ENCODE measurements around the gene GPC6.

DNA sequence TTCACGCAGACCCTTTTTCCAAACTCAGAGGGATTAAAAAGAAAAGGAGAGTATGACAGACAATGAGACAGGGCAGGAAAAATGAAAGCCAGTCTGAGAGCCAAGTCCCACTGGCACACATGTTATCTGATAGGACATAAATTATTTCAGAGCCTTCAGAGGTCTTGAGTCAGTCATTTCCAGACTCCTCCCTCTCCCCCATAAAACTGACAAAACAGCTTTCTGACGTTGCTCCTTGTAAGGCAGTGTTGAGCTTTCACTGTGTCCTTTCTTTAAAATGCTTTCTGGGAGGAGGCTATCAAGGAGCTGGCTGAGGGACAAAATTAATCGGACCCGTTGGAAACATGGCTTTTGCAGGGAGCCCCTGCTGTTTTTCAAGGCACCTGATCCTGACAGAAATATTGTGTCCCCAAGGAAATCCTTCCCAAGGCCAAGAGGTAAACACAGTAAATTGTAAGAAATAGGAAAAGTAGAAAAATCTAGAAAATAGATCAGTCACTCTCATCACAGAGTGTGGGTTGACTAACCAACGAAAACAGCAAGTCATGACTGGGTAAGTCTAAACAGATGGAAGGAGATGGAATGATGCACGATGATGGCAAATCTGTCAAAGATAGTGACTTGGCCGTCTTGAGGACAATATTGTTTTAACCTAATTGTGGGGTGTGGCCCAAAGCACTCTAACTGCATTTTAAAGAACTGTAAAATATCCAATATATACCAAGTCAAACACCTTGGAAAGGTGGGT, 1163.2 kb downstream of the GPC6 start:
- TF ChIP-seq, protein P1, sequence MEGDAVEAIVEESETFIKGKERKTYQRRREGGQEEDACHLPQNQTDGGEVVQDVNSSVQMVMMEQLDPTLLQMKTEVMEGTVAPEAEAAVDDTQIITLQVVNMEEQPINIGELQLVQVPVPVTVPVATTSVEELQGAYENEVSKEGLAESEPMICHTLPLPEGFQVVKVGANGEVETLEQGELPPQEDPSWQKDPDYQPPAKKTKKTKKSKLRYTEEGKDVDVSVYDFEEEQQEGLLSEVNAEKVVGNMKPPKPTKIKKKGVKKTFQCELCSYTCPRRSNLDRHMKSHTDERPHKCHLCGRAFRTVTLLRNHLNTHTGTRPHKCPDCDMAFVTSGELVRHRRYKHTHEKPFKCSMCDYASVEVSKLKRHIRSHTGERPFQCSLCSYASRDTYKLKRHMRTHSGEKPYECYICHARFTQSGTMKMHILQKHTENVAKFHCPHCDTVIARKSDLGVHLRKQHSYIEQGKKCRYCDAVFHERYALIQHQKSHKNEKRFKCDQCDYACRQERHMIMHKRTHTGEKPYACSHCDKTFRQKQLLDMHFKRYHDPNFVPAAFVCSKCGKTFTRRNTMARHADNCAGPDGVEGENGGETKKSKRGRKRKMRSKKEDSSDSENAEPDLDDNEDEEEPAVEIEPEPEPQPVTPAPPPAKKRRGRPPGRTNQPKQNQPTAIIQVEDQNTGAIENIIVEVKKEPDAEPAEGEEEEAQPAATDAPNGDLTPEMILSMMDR (IDR thresholded peaks at IDR 0.05) = no peak
- no peak for TF ChIP-seq EZH2phosphoT487 (IDR thresholded peaks at IDR 0.05)

Data from neural progenitor cell (in vitro differentiated cells).